Activated CD4-positive, CD25-positive, alpha-beta regulatory T cell treated with anti-CD3 and anti-CD28 coated beads, Interleukin-2, amount 50 U/mL, for 72 hours (primary cell): ENCODE results near the gene MFSD11.
A peak's percentile ranks its signal among the peaks of the same experiment; 100 is the strongest.
"Not testable (repeated sequence)": the region's sequence is repeated elsewhere in the genome, so short reads cannot be mapped to it uniquely, and the experiment has no call there.

Experiments used
- DNase-seq: peaks from one replicate; pipeline ENCODE4 v3.0.0; 2021

Gene MFSD11

DNA sequence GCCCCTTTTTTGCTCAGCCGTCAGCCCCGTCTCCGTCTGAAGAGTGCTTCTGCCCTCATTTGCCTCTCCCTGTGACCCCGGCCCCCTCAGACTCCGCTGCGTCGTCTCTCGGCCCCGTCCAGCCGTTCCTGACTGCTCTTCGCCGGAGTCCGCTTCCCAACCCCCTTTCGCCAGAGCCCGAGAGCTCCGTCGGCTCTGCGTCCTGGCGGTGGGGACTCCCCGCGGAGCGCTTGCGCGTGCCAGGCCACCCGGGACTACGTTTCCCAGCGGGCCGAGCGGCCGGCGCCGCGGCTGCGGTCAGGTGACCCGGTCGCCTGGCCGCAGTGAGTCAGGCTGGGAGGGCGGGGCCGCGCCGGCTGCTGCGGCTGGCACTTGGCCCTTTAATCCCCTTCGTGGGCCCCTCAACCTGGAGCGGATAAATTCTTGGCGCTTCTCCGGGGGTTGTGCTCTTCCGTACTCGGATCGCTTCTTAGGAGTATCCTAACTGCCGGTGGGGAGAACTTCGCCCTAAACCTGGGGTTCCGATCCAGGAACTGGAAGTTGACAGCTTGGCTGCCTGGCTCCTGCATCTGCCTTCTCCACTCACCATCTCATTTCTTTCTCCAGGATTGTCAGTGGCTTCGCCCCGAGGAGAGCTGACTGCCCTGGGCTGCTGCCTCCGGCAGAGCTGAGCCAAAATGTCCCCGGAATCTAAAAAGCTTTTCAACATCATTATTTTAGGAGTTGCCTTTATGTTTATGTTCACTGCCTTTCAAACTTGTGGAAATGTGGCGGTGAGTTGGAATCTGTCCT lies at the start of gene MFSD11:
TSS of gene MFSD11 (plus strand) at position 444 of the 792 bp plus-strand sequence. CDS start at position 678, 234 bp downstream.
- peak; percentile 93 for DNase-seq

DNA sequence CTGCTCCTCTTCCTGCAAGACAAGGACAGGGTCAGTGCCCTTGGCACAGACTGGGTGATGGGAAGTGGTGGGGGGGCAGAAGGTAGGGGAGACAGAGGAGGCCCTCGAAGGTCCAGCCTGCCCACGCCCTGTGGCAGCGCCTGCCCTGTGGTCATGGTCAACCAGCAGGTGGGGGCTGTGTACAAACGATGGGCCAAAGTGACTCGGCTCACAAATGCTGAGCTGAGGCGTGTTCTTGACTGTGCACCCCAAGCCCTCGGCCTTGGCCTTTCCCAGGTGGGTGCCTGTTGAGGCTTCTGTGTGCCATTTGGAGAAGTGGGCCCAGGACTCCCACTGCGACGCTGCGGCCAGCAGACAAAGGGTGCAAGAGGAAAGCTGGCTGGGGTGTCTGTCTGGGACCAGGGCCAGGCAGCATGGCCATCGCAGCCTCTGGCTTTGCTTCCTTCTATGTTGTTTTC lies 49.7 kb upstream of the MFSD11 start:
- no peak for DNase-seq

DNA sequence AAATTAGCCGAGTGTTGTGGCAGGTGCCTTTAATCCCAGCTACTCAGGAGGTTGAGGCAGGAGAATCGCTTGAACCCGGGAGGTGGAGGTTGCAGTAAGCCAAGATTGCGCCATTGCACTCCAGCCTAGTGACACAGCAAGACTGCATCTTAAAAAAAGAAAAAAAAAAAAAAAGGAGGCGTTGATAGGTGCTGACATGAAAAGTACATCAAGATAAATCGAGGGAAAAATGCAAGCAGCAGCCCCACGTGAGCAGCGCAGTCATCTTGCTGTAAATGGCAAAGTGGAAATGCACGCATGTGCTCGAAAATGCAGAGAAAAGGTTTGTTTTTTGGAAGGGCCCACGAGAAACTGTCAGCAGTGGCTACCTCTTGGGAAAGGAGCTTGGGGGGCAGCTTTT lies 48.1 kb upstream of the MFSD11 start:
- DNase-seq: no peak

DNA sequence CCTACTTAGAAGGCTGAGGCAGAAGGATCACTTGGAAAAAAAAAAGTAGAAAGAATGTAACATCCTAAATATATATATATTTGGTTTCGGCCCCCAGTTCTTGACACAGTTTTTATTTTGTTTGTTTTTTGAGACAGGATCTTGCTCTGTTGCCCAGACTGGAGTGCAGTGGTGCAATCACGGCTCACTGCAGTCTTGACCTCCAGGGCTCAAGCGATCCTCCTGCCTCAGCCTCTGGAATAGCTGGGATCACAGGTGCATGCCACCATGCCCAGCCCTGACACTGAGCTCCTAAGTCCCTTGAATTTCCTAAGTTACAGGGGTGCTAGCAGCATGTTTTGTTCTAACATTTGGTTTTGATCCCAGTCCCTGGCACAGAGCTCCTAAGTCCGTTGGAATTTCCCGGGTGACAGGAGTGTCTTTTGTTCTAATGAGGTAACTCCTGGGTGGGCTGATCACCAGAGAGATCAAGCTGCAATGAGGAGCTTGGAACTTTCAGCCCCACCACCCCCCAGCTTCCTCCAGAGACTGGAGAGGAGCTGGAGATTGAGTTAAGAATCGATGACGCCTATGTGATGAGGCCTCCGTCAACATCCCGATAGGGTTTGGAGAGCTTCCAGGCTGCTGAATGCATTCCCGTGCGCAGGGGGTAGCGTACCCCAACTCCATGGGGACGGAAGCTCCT lies 47.2 kb upstream of the MFSD11 start:
- DNase-seq: no peak

DNA sequence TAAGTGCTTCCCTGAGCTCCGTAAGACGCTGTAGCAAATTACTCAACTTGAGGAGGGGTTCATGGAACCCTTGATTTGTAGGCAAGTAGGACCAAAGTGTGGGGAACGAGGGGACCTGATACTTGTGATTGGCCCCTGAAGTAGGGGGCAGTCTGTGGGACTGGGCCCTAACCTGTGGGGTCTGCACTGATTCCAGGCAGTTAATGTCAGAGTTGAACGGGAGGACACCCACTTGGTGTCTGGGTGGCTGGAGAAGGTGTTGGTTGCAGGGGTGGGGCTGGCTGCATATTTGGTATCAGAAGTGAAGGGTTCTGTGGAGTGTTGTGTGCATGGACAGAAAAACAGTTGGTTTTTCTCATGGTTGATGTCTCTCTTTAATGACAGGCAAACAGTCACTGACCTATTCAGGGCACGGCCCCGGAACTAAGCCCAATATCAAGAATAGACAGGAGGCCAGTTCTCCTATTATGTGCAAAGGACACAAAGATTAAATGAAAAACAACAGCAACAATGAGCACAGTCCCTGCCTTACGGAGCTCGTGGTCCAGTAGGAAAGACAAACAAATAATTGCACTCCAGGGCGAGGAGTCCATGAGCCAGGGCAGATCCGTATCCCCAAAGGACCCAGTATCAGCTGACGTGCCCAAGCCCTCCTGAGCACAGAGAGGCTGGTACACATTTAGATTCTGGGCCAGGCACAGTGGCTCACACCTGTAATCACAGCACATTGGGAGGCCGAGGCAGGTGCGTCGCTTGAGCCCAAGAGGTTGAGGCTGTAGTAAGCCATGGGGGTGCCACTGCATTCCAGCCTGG lies 46.3 kb upstream of the MFSD11 start:
- no peak for DNase-seq

DNA sequence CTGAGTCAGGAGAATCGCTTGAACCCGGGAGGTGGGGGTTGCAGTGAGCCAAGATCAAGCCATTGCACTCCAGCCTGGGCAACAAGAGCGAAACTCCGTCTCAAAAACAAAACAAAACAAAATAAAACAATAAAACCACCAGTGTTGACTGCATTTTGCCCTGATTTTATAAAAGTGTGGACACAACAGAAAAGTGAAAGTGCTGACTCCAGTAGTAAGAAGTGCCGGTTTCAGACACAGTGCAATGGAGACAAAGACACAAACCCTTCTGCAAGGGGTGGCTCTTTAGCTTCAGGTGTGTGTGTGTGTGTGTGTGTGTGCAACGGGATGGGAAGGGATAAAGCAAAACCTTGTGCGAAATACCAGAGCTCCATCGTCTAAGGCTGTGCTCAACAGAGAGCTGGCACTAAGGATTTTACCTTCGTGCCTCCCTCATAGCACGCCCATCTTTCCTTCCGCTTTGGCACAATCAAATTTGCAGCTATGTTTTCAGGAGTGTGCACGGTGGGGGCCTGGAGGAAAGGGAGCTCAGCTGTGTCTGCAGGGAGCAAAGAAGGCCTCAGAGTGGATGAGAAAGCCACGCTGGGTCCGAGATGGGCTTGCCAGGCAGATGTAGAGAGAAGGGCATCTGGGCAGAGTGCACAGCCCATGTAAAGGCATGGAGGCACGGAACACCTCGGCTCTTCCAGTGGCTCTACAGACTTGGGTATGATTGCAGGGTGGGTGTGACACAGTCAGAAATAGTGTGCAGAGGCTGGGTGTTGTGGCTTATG lies 42.7 kb upstream of the MFSD11 start:
- DNase-seq: no peak

DNA sequence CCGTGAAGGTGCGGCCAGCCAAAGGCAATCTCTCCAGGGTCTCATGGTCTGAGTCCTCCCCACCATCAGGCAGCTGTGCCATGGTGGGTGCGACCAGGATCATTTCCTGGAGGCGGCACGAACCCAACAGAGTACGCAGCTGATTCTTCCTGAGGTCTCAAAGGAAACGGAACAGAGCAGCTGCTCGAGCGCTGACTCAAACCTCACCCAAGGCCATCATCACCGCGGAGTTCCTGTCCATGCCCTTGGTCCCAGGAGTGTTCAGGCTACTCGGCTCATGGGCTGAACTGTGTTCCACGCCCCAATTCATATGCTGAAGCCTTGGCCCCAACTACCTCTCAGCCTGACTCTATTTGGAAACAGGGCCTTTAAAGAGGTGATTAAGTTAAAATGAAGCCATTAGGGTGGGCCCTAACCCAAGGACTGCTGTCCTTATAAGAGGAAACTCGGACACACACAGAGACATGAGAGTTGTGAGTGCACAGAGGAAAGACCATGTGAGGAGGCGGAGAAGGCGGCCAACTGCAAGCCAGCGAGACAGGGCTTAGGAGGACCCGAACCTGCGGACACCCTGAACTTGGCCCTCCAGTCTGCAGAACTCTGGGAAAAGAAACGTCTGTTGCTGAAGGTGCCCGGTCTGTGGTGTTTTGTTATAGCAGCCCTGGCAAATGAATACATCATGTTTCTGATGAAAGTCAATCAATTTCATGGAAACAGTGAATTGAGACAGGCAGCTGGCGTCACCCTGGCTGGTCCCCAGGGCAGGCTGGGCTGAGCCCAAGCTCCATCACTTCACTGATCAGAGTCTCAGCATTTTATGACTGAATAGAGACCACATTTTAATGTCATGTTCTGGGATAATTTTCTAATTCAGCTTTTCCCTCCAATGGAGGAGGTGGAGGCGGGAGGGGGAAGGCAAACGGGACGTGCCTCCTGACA lies 40.9 kb upstream of the MFSD11 start:
- DNase-seq: no peak

DNA sequence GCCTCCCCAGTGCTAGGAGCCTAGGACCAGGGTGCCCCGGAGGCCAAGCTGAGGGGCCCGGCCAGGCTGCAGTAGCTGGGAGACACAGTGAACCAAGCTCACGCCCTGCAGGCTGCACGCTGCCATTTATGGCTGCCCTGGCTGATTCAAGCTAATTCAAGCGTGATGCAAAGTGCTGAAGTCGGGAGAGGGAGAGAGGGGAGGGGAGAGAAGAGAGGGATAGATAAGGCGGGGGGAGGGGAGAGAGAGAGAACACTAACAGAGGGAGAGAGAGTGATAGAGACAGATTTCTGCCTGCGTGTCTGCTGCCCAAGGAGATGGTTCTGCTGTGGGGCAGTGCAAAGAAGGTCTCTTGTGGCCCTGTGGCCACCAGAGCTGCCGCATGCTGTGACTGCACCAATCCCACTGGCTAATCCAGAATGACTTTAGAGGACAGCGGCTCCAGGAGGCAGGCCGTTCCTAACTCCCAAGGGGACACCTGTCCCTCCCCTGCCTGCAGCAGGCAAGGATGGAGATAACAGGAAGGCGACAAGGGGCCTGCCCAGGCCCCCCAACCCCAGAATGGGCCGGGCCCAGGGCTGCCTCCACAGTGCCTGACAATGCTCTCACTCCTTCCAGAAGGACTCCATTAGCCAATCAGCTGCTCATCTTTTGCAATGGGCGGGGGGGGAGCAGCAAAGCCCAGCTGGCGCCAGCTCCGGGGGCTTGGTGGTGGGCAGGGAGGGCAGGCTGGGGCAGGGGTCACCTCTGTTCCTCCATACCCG lies 40.0 kb upstream of the MFSD11 start:
- DNase-seq: no peak

DNA sequence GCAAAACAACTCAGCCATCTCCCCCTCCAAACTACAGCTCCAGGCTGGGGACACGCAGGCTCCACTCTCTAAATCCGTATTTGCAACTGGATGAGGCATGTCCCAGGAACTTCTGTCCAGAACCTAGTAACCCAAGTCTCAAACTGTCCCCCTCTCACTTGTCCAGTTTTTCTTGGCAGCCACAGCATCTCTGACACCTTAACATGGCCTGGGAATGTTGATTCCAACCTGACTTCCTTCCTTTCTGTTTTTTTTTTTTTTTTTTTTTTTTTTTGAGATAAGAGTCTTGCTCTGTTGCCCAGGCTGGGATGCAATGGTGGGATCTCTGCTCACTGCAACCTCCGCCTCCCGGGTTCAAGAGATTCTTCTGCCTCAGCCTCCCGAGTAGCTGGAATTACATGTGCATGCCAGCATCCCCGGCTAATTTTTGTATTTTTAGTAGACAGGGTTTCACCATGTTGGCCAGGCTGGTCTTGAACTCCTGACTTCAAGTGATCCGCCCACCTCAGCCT lies 39.4 kb upstream of the MFSD11 start:
- not testable (repeated sequence) for DNase-seq

DNA sequence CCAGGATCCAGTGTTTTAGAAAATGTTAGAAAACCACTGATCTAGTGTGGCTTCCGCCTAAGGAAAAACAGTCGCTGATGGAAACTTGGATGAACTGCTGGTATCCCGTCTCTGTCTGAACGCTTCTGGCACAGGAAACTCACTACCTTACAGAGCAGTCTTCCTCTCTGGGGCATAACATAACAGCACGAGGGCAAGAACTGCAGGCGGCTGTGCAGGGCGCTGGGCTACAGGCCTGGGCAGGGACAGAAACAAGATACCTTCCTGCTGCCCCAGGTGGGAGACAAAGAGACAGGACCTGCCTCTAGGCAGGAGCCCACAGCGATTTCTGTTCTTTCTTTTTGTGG lies 37.7 kb upstream of the MFSD11 start:
- DNase-seq: no peak

DNA sequence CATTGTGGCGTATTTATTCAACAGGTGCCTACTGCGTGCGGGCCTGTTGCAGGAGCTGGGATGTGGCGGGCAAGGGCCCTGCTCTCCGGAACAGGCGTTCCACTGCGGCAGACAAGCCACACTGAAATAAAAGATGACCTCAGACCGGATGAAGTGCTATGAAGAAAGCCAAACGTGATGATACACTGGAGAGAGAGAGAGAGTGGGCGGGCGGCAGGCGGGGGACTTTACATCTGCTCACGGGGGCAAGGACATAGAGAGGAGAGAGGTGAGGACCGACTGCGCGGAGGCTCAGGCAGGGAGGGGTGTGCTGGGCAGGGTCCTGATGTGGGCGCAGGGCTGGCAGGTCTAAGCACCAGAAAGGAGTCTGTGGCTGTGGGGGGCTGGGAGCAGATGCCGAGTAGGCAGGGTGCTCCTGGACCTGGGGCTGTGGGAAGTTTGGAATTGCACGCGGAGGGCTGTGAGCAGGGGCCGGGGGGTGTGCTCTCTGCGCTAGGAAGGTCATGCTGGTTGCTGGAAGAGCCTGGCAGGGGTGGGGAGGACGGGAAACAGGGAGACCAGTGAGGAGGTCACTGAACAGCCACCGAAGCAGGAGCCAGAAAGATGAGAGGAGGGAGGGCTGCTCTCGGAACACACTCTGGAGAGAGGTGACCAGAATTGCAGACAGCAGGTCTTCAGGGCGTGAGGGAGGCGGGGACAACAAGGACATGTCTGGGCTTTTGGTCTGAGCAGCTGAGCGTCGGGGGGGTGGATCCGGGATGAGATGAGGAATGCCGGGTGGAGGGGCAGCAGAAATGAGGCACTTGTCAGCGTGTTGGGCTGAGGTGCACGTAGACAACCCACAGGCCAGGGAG lies 37.1 kb upstream of the MFSD11 start:
- no peak for DNase-seq

DNA sequence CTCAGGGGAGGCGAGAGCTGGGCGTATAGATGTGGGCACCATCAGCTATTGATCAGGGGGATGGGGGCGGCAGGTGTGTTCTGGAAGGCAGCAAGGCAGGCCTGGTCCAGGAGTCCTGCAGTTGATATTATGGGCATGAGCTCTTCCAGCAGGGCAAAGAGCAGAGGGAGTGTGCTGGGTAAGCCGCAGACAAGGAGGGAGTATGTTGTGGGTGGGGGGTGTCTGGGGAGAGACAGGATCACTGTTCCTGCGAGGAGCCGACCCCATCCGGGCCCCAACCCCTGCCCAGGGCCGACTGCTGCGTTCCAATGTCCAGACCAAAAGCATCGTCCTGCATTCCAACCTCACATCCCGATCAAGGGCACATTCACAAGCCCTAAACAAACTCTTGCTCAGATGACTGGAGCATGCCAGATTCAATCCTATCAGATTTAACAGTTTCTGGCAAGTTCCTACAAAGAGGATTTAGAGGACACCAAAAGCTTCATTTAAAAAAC lies 36.4 kb upstream of the MFSD11 start:
- no peak for DNase-seq

DNA sequence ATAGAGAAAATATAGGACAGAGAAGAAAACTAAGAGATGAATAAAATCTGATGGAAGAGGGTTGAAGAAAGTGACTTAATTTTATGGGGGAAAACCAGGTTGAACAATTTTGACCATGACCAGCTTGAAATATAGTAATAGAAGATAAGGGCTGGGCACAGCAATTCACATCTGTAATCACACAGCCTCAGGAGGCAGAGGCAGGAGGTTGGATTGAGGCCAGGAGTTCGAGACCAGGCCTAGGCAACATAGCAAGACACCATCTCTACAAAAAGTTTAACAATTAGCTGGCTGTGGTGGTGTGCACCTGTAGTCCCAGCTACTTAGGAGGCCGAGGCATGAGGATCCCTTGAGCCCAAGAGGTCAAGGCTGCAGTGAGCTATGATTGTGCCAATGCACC lies 35.8 kb upstream of the MFSD11 start:
- no peak for DNase-seq

DNA sequence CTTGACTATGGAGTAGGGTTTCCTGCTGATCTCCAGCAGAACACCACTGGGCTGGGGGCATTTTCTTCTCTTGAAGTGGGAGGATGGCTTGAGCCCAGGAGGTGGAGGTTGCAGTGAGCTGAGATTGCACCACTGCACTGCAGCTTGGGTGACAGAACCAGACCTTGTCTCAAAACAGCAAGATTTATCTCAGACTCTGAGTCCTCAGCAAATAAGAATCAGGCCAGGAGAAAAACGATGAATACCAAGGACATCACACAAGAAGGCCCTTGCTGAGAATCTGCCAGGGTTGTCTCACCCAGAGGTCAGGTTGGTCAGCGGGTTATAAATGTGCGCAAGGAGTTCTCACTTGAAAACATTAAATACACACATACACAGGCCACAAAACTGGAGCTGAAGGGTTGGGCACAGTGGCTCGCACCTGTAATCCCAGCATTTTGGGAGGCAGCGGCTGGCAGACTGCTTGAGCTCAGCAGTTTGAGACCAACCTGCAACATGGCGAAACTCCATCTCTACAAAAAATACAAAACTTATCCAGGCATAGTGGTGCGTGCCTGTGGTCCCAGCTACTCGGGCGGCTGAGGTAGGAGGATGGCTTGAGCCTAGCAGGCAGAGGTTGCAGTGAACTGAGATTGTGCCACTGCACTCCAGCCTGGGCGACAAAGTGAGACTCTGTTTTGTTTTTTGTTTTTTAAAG lies 34.8 kb upstream of the MFSD11 start:
- DNase-seq: no peak

DNA sequence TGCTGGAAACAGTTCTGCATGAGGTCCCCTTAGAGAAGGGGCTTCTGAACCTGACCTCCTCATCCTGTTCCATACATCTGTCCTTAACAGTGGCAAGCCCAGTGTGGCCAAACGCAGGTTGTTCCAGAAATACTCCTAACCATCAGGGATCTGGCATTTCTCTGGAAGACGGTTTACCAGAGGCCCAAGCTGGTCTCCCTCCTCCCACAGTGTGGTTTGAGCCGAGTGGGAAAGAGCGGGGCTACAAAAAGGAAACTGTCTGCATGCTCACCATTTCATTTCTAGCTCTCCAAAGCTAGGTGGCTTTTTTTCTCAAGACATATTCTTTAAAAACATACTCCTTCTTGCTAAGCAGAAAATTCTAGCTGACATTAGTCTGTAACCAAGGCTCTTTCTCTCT lies 33.1 kb upstream of the MFSD11 start:
- DNase-seq: no peak

DNA sequence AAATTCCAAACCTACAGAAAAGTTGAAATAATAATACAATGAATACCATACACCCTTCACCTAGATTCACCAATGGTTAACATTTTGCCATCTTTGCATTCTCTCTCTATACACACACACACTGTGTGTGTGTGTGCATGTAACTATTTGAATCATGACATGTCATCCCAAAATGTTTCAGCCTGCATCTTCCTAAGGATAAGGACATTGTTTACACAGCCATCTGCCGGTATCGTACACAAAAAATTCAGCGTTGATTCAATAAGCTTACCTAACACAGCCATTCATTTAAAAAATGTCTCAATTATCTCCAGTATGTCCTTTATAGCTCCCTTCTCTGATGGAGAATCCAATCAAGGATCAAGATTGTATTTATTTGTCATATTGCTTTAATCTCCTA lies 31.1 kb upstream of the MFSD11 start:
- DNase-seq: no peak

DNA sequence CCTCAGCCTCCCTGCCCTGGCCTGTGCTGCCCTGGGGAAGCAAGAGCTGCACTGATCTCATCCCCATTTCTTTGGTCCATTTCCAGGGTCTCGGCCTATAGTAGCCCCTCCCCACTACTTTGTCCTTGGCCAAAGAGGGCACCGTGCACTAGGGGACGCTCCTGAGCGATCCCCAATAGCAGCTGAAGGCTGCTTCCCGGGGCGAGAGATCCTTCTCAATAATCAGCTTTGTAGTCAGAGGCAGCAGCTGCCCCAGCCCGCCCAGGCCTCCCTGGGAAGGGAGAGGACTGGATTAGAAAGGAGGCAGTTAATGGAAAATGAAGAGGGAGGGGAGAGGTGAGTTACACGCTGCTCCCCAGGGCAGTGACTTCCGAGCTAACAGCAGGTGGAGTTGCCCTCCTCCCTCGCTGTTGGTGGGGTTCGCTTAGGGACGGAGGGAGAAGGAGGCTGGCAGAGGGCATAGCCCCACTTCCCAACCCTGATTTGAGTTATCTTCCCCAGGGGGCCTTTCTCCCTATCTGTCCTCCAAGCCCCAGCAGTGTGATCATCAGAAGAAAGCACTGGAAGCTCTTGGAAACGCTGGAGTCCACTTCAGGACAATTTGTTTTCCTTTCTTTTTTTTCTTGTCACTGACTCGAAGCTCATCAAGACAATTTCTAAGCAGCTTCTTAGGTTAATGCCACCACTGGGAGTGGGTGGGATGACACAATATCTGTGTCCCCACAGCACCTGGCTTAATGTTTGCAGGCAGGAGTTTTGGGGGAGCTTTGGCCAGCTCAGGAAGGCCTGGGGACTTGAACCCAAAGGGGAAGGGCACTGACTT lies 29.7 kb upstream of the MFSD11 start:
- DNase-seq: no peak
